Neuronal stem cell (in vitro differentiated cells): ENCODE results near the gene MORN5.

ENCODE experiments used
- DNase-seq: peaks from one replicate; pipeline ENCODE4 v3.0.0-alpha.2; 2013; ENCODE audit warnings: low spot score
- H2AFZ ChIP-seq: one replicate; pipeline ENCODE4 v1.6.1; 2013; ENCODE audit warnings: mild to moderate bottlenecking, low read length, inconsistent platforms
- H2AK5ac ChIP-seq: 2 replicates; pipeline ENCODE4 v1.6.1; 2013; ENCODE audit warnings: low read depth, mild to moderate bottlenecking, inconsistent platforms, low read length, moderate library complexity, mixed read lengths
- H2BK120ac ChIP-seq: 2 replicates; pipeline ENCODE4 v1.6.1; 2013; ENCODE audit warnings: low read depth, mild to moderate bottlenecking, inconsistent platforms, low read length, moderate library complexity, mixed read lengths
- H2BK12ac ChIP-seq: one replicate; pipeline ENCODE4 v1.6.1; 2013; ENCODE audit warnings: low read length, inconsistent platforms
- H2BK15ac ChIP-seq: 2 replicates; pipeline ENCODE4 v1.6.1; 2013; ENCODE audit warnings: mild to moderate bottlenecking, low read length, inconsistent platforms, mixed read lengths
- H2BK5ac ChIP-seq: one replicate; pipeline ENCODE4 v1.6.1; 2013; ENCODE audit warnings: inconsistent platforms, mild to moderate bottlenecking, low read length, moderate library complexity
- H3K14ac ChIP-seq: one replicate; pipeline ENCODE4 v1.6.1; 2013; ENCODE audit warnings: low read length, inconsistent platforms
- H3K18ac ChIP-seq: 2 replicates; pipeline ENCODE4 v1.6.1; 2013; ENCODE audit warnings: low read length, inconsistent platforms
- H3K23ac ChIP-seq: 2 replicates; pipeline ENCODE4 v1.6.1; 2013; ENCODE audit warnings: low read depth, mild to moderate bottlenecking, mixed read lengths, low read length, inconsistent platforms; ENCODE audit not compliant: poor library complexity
- H3K27ac ChIP-seq: replicated peaks from 3 replicates; pipeline ENCODE4 v1.5.1; 2013; ENCODE audit warnings: low read length, inconsistent platforms
- H3K27me3 ChIP-seq, 3 experiments: 2 replicates each; pipeline ENCODE4 v1.6.1; 2013; ENCODE audit warnings: low read length in 3 of 3, mild to moderate bottlenecking in 2 of 3, inconsistent platforms in 1 of 3, low read depth in 1 of 3, mixed read lengths in 1 of 3, moderate library complexity in 1 of 3; ENCODE audit not compliant: control insufficient read depth in 3 of 3, insufficient read depth in 3 of 3
- H3K36me3 ChIP-seq, 2 donors: replicated peaks in 1 of 2; 2 replicates each; pipeline ENCODE4 v1.6.1; 2013; ENCODE audit warnings: low read length in 2 of 2; ENCODE audit not compliant: control insufficient read depth in 2 of 2, insufficient read depth in 2 of 2
- H3K4ac ChIP-seq: 2 replicates; pipeline ENCODE4 v1.6.1; 2013; ENCODE audit warnings: inconsistent platforms, mild to moderate bottlenecking, low read length, moderate library complexity
- H3K4me1 ChIP-seq, 2 donors: 1 replicate in 1 of 2; 2 replicates in 1 of 2; pipeline ENCODE4 v1.6.1; 2013; ENCODE audit warnings: low read length in 2 of 2, low read depth in 1 of 2; ENCODE audit not compliant: control insufficient read depth in 2 of 2, insufficient read depth in 1 of 2
- H3K4me2 ChIP-seq: one replicate; pipeline ENCODE4 v1.6.1; 2013; ENCODE audit warnings: mild to moderate bottlenecking, low read length, inconsistent platforms; ENCODE audit not compliant: insufficient read depth, poor library complexity, severe bottlenecking
- H3K4me3 ChIP-seq, 2 donors: 2 replicates each; pipeline ENCODE4 v1.5.1; 2013; ENCODE audit warnings: low read length in 2 of 2, mild to moderate bottlenecking in 2 of 2, inconsistent platforms in 1 of 2, moderate library complexity in 1 of 2
- H3K79me1 ChIP-seq: one replicate; pipeline ENCODE4 v1.6.1; 2013; ENCODE audit warnings: low read depth, mild to moderate bottlenecking, inconsistent platforms, low read length, moderate library complexity
- H3K9ac ChIP-seq: one replicate; pipeline ENCODE4 v1.6.1; 2013; ENCODE audit warnings: mild to moderate bottlenecking, low read depth, low read length, inconsistent platforms; ENCODE audit not compliant: poor library complexity
- H3K9me3 ChIP-seq, 2 donors: replicated peaks in 1 of 2; 2 replicates each; pipeline versions ENCODE3 to v1.6.1; 2013; ENCODE audit warnings: low read length in 2 of 2, mild to moderate bottlenecking in 2 of 2, inconsistent platforms in 1 of 2, low read depth in 1 of 2, mixed read lengths in 1 of 2, moderate library complexity in 1 of 2; ENCODE audit not compliant: control insufficient read depth in 2 of 2, insufficient read depth in 1 of 2
- H4K8ac ChIP-seq: one replicate; pipeline ENCODE4 v1.6.1; 2013; ENCODE audit warnings: low read depth, mild to moderate bottlenecking, inconsistent platforms, low read length, moderate library complexity
- H4K91ac ChIP-seq: one replicate; pipeline ENCODE4 v1.6.1; 2013; ENCODE audit warnings: low read length, low read depth, mild to moderate bottlenecking, inconsistent platforms; ENCODE audit not compliant: poor library complexity
- WGBS, 2 donors: extraction: QIAGEN DNeasy Blood & Tissue Kit; methylation state at CpG; one replicate each; pipeline ENCODE4 v1.1.7; 2013; ENCODE audit warnings: missing lambda C conversion rate in 2 of 2, mixed read lengths in 1 of 2; ENCODE audit not compliant: insufficient read length in 2 of 2, insufficient replicate concordance in 1 of 2; ENCODE audit errors: extremely low coverage in 2 of 2; 5-methylcytosine and 5-hydroxymethylcytosine counted together

MORN5 gene

GRCh38 chr9:122225312-122226141 is 65.8 kb downstream of the MORN5 start:
- WGBS, 2 donors, result no CpG with 5 or more reads among the region's 51 CpGs
- H3K4me2 ChIP-seq, result no peak overlapping the region

GRCh38 chr9:122226142-122226757 is 66.5 kb downstream of the MORN5 start:
- Histone ChIP-seq H2BK12ac (no peak overlapping the region), H2AFZ (peak overlapping the region; percentile 69), H4K91ac (no peak overlapping the region), H2AK5ac (peak overlapping the region; percentile 54), H3K4me1 (peaks cover 7 to 11% of the 10 kb centered on the region in 2 donors), H4K8ac (no peak overlapping the region), H3K27ac (no peak overlapping the region), H3K27me3 (peaks cover 62 to 100% (median 98%) of the 10 kb centered on the region in 3 experiments), H3K9me3 (peaks cover 0 to 3% of the 10 kb centered on the region in 2 donors), H3K23ac (peak overlapping the region; percentile 7), H3K36me3 (no peaks in the 10 kb centered on the region), H3K4me2 (no peak overlapping the region), H3K18ac (peak overlapping the region; percentile 68), H3K4me3 (no peak overlapping the region), H2BK15ac (no peak overlapping the region), H2BK5ac (no peak overlapping the region), H3K14ac (no peak overlapping the region), H3K79me1 (no peaks in the 10 kb centered on the region), H2BK120ac (no peak overlapping the region), H3K4ac (no peak overlapping the region), H3K9ac (no peak overlapping the region)
- whole genome bisulfite sequencing, 2 donors, result no CpG with 5 or more reads among the region's 51 CpGs
- DNase-seq, result no peak

More at GRCh38 chr9:122225312-122226141, 65.8 kb downstream of the MORN5 start:
- Histone ChIP-seq H3K79me1 (no peaks in the 10 kb centered on the region), H2AFZ (peak overlapping the region; percentile 69), H3K27me3 (peaks cover 68 to 100% (median 98%) of the 10 kb centered on the region in 3 experiments), H3K36me3 (no peaks in the 10 kb centered on the region), H3K14ac (no peak overlapping the region), H3K4me1 (peaks cover 7 to 11% of the 10 kb centered on the region in 2 donors), H2BK15ac (no peak overlapping the region), H3K4ac (no peak overlapping the region), H3K23ac (peak overlapping the region; percentile 17), H3K18ac (peak overlapping the region; percentile 68), H2BK5ac (no peak overlapping the region), H4K8ac (no peak overlapping the region), H2AK5ac (peak overlapping the region; percentile 54), H3K9me3 (peaks cover 0 to 3% of the 10 kb centered on the region in 2 donors), H2BK12ac (no peak overlapping the region), H2BK120ac (no peak overlapping the region), H3K27ac (no peak overlapping the region), H4K91ac (no peak overlapping the region), H3K4me3 (no peak overlapping the region), H3K9ac (no peak overlapping the region)
- DNase-seq, result no peak

- H3K18ac ChIP-seq, result peak overlapping the region; percentile 6
- peaks cover 0 to 3% of the 10 kb centered on the region in 2 donors for H3K9me3 ChIP-seq
- H4K8ac ChIP-seq, result no peak overlapping the region
- H2BK15ac ChIP-seq, result no peak overlapping the region
- peaks cover 5 to 11% of the 10 kb centered on the region in 2 donors for H3K4me1 ChIP-seq
- H2AK5ac ChIP-seq, result no peak overlapping the region
- DNase-seq, result no peak
- no peak overlapping the region for H3K4ac ChIP-seq
- no peak overlapping the region for H3K4me2 ChIP-seq
- H3K23ac ChIP-seq, result peak overlapping the region; percentile 67
- H2AFZ ChIP-seq, result peak overlapping the region; percentile 42
- peak overlapping the region in 1 of 2 donors; percentile 17 for H3K4me3 ChIP-seq
- no CpG with 5 or more reads among the region's 59 CpGs for WGBS, 2 donors
- H3K36me3 ChIP-seq, result no peaks in the 10 kb centered on the region
- H3K9ac ChIP-seq, result no peak overlapping the region
- H3K27me3 ChIP-seq, result peaks cover 56 to 98% (median 98%) of the 10 kb centered on the region in 3 experiments
- no peak overlapping the region for H2BK5ac ChIP-seq
- no peak overlapping the region for H4K91ac ChIP-seq
- H2BK12ac ChIP-seq, result no peak overlapping the region
- H3K79me1 ChIP-seq, result no peaks in the 10 kb centered on the region
- no peak overlapping the region for H3K27ac ChIP-seq
- no peak overlapping the region for H2BK120ac ChIP-seq
- no peak overlapping the region for H3K14ac ChIP-seq
Observed at GRCh38 chr9:122226758-122227574, 67.3 kb downstream of the MORN5 start.
